HK-2 (cell line): ENCODE results near the gene TANC1.

ENCODE experiments used
- DNase-seq: peaks from one replicate; pipeline ENCODE4 v3.0.0-alpha.2; 2018; ENCODE audit not compliant: unreplicated experiment

Gene TANC1

DNA sequence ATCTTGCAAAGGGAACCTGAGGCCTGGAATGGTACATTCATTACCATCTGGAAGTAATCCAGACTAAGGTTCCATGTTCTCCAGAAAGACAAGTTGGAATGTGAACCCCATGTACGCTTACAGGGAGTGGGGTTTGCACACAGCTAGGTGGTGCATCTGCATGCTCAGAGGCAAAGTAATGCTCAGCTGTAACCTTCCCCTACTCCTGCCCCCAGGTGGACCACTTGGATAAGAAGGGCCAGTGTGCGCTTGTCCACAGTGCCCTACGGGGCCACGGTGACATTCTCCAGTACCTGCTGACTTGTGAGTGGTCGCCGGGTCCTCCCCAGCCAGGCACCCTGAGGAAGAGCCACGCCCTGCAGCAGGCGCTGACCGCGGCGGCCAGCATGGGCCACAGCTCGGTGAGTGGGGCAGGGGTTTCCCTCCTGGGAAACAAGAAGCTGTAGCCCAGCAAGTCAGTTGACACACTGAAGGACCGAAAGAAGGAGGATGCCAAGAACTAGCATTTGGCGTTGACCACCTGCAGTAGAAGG lies 228.0 kb downstream of the TANC1 start:
- DNase-seq = no peak

DNA sequence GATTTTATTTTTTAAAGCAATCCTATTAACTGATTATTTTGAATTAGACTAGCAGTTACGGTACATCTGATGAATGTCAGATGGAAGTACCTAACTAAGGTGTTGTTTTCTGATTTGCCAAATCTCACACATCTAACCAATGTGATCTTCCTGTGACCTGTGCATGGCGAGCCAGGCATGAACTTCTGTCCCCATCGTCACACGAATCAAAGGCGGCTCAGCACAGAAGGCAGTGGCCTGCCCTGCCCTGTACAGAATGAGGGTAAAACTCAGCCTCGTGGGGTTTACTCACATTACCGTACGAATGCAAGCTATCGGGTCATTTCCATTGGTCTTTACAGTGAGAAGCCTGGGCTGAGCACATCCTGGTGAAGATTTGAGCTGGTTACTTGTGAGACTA lies 230.8 kb downstream of the TANC1 start:
- DNase-seq = no peak

DNA sequence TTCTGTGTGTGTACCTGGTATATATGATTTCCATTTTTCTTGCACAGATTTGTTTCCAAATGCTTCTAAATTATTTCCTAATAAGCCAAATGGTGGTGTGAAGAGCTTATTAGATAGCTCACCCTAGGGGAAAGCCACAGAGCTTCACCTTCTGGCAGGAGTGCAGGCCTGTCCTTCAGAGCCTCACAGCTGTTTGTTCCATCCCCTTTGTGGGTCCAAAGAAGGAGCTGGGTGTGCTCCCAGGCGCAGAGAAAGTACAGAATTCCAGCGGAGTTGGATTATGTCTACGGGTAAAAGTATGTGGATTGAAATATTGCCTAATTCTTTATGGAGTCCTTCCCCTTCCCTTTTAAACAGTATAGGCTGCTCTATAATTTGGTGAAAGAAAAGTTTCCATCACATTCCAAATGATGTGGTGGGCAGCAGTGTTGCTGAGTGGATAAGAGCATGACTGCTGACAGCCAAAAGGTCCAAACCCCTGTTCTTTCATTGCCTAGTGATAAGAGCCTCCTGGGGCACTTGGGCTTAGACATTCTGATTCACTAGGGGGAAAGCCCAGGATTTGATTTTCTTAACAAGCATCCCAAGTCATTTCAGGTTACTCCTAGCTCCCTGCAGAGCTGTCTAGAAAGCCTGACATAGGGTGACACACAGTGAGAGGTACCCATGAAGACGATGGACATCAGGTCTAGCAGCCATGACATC lies 231.5 kb downstream of the TANC1 start:
- DNase-seq = no peak

DNA sequence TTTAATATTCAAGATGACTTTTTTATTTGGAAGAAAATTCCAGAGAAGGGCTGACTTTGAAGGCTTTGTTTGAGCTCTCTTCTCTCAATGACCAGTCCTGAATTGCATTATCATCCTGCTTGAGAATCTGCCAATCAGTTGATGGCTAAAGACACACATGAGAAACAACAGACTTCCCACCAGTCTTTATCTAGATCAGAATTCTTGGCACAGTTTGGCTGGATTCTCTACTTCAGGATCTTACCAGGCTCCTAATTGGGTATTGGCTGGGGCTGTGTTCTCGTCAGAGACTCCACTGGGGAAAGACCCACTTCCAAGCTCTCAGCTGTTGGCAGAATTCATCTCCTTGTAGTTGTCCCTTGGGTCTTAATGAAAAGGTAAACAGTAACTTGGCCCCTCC lies 232.1 kb downstream of the TANC1 start:
- no peak for DNase-seq

DNA sequence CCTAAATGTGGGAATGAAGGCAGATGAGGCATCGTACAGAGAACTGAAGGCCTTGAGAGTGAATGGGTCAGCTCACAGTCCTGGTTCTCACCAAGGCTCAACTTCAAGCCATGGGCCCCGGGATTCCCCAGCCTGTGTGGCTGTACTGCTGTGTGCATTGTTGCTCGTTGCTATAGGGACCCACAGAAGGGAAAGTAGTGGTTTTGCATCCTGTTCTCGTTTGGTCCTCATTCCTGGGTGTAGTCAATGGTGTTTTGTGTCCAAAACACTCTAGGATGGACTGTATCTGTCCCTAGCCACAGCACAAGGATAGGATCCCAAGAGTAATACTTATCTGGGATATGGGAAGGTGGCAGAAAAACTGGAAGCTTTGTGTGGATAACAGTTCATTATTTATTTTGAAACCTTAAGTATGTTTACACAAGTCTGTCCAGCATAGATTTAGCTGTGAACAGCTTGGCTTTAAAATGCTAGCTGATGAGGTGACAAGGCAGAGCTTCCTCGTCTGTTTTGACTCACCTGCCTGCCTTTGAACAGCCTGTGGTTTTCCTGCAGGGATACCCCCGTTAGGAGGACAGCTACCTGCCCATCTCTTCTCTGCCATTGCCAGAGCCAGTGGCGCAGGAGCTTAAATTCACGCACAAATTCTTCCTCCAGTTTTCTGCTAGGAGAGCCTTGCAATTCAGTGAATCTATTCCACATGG lies 233.1 kb downstream of the TANC1 start:
- no peak for DNase-seq

DNA sequence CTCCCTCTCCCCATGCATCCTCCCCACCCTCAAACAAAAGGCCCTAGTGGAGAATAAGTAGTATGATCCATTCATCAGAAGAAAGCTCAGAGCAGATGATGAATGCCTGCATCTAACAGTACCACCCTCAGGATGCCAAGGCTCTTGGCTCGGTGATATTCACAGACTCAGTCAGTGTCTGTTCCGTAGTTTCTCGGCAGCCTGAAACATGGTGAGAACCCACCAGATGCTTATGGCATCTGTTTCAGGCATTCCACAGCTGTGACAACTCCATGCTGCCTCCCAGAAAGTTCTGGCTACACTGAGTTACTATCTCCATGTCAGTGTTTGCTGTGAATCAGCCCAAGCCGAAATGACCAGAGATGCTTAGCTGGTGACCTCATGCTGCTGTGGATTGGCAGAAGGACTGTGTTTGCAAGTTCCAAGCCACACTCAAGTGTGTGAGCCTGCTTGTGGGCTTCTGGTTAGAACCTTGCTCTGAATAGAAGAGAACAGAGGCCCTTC lies 234.2 kb downstream of the TANC1 start:
- DNase-seq = peak; percentile 64

DNA sequence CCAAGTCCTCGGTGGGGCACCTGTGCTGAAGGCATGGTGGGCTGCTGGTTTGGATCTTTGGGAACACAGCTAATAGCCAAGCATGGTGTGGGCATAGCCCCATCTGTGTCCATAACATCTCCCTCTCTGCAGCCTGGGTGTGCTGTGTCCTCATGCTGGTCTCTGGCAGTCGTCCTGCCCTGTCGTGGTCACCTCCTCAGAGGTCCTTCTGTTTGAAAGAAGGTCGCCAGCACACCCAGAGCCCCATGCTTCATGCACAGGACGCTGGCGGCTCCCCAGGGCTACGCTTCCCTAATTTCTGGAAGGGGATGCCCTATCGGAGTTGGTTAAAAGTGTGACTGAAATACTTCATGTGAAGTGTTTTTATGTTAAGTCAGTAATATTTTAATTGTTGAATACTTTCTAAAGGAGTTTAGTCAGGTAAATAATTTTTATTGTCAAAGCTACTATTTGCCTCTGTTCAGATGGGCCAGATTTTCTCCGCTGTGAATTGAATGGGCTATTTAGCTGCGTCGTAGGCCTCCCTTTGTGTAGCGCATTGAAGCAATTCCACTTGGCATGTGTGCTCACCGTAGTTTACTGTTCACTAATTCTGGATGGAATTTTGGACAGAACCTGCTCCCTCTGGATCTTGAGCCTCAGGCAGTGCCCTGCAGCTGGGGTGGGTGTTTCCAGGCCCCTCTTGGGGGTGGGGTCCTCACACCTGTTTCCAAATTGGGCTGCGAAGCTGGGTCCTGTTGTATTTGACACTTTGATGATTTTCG lies 236.1 kb downstream of the TANC1 start:
- DNase-seq = no peak

DNA sequence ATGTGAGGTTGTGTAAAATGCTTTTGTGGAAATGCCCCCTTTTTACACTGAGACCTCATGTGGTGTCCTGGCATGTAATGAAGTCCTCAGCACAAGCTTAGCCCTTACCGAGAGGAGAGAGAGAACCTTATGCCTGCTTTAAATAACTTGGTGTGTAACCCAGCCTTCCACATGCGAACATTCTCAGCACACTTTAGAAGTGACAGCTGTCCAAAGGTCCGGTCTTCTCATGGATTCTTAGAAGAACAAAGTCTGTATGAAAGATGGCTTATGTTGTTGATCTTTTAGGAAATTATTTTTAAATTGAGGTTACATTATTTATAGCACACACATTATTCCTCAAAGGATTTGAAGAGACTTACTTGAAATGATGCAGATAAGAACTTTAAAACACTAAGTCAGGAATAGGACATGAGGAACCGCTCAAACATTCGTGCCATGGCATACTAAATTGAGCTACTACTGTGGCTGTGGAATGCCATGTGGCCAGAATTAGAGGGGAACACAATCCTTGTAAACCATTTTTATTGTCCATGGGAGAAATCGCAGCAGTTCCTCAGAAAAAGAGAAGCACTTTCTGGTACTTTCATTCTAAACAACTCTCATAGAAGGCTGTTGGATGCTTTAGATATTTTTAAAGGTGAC lies 238.4 kb downstream of the TANC1 start:
- DNase-seq = no peak

DNA sequence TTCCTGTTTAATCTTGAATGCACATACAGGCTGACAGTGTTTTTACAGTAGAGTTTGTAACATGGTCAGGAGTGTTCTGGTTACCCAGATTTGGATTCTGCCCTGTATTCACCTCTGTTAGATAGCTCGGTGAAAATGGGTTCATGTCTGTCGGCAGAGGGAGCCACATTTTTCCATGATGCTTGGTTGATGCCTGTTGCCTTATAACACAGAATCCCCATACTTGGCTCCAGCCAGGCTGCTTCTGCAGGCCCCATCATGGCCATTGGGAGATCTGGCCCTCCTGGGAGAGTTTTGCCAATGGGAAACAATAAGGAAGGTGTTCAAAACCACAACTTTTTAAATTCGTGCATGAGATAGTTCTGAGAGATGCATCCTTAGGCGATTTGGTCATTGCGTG lies 240.0 kb downstream of the TANC1 start:
- no peak for DNase-seq

DNA sequence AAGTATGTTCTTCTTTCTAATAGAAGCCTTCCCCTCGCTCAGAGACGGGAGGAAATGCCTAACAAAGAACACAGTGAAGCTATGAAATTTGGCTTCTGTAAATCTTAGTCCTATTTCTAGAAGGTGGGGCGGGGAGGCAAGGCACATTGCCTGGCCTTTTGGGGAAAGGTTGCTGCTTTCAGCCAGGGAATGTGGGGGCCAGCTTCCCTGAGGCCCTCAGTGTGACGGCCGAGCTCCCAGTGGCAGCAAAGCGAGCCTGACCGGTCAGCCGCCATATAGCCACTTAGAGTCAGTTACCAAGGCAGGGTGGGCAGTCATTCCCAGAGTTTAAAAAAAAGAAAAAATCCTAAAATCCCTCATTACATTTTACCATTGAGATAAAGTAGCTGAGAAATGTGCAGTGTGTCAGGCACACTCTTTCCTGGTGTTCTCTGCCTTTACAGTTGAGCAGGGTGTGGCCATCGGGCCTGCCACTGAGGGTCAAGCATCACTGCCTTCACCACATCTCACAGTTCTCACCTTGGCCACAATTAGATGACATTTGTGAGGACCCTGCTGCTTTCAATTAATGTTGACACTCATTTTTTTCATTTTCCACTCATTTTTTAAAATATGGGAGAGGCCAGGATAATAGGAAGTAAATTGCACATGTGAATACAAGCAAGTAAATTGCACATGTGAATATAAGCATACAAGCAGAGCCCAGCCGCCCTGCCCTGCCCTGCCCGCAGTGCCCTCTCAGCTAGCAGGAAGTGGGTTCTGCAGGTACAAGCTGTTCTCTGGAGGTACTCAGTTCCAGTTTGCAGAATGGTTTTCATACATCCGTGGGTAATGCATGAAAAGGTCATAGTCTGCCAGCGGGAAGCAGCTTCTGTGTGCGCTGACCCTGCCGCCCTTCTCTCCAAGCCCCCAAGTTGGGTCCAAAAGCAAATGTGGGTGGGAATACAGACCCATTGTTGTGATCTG lies 241.2 kb downstream of the TANC1 start:
- no peak for DNase-seq

DNA sequence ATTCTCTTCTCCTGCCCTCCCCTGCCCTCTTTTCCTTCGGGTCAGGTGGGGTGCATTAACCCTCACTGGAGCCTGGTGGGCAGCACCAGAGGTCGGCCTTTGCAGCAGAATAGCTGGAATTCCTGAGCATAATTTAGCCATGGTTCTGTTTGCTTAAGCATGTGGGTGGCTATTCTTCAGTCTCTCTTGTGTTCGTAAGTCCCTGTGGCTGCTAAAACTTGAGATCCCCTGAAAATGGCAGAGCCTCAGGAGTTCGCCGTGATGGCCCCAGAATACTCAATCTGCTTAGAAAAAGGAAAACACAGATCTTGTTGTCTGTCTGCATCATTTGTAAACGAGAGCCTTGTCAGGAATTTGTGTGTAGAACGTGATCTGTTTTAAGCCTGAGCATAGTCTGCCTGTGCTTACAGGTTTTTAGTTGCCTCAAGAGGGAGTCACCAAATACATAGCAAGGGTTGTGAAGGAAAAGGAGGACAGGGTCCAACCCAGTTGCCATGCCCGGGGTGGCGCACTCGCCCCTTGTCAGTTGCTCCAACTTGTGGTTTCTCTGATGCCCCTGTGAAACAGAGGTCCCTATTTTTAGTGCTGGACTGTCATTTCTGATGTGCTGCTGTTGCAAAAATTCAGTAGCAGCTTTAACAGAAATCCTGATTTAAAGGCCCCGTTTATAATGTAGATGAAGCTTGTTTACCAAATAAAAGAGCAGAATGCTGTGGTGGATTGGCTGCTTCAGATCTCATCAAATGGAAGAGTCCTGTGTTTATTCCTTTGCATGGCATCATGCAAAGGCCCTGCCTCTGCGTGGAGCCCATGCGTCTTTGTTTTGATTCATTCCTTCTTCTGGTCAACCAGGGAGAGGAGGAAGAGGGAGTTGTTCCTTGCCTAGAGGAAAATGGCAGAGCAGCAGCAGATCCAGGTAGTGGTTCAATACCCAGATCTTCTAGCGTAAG lies 243.3 kb downstream of the TANC1 start:
- no peak for DNase-seq

DNA sequence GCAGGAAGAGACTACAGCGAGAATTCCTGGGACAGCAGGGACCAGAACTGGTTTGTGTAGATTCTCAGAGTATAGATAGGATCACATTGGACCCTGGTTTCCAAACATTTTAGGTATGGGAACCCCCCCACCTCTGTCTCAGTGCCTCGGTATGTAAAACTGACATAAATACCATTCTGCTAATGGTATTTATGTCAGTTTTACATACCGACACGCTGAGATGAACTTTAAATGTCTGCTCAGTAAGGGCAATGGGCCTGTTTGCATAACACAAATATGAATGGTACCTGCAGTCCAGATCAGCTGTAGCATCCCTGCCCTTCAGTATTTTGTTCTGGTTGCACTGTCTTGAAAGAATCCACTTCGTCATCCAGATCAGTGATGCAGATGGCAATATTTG lies 244.9 kb downstream of the TANC1 start:
- DNase-seq = no peak

DNA sequence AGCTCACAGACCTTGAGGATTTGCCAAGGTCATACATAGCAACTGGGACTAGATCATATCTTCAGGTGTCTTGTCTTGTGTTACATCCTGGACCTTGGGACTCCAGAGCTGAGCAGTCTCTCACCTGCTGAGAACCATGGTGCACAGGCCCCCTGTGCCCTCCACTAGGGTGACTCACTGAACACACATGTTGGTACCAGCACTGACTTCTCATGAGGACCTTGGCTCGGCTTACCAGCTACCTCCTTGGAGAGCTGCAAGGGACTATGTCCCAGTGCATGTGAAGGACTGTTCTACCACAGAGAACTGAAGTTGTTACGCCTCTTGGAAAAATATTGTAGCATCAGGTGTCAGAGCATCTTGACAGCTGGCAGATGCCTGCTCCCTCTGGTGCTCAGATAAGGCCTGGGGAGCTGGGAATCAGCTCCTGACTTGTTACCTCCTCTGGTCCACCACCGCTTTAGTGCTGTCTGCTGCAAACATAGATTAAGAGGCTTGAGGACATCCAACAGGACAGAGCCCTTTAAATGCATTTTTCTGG lies 246.0 kb downstream of the TANC1 start:
- no peak for DNase-seq

DNA sequence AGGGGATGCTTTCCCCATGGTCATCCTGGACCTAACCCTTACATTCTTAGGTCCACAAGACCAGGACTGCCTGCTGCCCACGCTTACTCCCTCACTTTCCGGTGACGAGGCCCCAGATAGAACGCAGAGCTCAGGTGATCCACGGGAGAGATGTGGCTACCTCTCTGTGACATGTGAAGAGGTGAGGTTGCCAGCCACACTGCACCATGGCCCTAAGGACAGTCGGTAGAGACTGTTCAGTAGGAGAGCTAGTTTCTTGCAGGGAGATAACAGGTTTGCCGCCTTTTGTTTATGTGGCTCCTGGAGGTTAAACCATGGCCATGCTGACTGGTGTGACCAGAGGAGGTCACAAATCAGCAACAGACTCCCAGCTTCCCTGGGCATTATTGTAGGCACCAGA lies 246.7 kb downstream of the TANC1 start:
- DNase-seq = no peak

DNA sequence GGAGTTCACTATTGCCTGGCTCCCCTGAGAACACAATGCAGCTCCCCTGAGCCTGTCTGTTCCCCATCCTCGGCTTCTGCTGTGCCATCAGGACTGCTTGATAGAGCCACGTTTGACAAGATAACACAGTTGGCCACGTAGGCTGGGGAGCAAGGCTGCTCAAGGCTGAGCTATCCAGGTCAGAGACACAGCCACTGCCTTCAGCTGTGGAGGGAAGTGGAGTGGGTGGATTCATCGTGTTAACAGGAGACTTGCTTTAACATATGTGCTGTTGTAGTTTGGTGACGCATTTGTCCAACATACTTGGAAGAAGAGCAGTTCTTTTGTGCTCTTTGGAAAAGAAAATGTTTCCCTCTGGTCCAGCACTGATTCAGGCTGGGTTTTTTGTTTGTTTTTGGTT lies 249.2 kb downstream of the TANC1 start:
- DNase-seq = no peak

DNA sequence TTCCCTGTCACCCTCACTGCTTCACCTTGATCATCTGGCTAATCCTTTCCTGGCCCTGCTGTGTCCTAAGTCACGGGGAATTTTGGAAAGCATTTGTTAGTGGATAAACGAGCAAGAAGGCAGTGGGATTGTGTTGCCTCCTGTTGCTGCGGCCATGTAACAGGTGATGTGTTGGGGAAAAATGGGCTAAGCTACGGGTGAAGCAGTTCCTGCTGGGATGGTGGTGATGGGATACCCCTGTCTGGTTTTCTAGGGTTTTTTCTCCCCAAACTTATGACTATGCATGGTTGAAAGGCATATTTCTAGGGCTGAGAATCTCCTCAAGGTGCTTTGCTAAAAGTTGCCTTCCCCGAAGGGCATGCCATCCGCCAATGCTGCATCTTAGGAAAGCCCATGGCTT lies 249.9 kb downstream of the TANC1 start:
- DNase-seq = no peak

DNA sequence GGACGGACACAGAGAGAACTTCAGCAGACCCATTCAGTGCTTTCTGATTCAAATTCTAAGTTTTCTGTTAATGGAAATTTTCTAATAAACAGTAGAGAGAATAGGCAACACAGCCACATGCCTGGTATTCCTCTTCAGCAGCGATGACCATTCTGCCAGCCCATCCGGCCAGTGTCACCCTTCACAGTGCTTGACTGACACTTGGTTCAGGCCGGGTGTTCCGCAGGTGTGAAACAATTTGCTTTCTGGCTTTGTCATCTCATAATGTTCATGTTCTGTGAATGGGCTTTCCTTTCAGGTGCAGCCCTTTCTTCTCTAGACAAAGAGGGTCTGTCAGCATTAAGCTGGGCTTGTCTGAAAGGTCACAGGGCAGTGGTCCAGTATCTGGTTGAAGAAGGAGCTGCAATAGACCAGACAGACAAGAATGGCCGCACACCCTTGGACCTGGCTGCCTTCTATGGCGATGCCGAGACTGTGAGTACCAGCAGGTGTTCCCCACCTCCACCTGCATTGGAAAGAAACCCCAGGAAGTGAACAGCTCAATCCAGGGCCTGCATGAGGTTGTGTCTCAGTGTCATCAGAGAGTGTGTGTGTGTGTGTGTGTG lies 251.1 kb downstream of the TANC1 start:
- DNase-seq = no peak

DNA sequence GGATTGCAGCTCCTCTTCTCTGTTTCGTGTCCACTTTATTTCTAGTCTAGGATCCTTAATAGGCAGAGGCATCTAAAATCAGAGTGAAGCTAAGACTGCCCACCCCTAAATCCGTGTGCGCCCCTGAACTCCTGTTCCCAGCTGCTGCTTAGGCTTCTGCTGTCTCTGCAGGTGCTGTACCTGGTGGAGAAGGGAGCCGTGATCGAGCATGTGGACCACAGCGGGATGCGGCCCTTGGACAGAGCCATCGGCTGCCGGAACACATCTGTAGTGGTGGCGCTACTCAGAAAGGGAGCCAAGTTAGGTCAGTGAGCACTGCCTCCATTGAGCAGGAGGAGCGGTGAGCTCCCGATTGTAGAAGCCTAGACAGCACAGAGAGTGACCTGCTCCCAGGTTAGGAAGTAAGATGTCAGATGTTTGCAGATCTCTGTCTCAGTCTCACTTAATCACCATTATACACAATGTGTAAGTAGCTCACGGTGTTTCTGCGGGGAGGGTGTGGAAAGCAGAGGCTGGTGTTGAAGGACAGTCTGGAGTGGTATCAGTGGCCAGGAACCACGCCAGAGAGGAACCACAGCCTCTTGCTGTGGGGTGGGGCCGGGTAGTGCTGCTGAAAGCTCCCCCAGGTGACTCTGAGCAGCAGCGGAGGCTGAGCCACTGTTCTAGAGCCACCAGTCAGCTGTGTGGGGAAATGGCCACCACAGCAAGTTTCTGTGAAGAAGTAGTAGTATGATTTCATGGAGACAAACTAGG lies 255.8 kb downstream of the TANC1 start:
- DNase-seq = no peak
